ENCODE data around the gene LRRC8B. TPM values are rescaled to one million over a fixed set of nuclear protein-coding genes. Genes with fewer than 3 reads are reported as not detected.

Gene LRRC8B
- total and polyA plus RNA-seq, 2 of the 8 experiments (the other 6 are each of a cell fraction or from before 2014, with no cell fraction given): 18.4 to 29.2 TPM

DNA sequence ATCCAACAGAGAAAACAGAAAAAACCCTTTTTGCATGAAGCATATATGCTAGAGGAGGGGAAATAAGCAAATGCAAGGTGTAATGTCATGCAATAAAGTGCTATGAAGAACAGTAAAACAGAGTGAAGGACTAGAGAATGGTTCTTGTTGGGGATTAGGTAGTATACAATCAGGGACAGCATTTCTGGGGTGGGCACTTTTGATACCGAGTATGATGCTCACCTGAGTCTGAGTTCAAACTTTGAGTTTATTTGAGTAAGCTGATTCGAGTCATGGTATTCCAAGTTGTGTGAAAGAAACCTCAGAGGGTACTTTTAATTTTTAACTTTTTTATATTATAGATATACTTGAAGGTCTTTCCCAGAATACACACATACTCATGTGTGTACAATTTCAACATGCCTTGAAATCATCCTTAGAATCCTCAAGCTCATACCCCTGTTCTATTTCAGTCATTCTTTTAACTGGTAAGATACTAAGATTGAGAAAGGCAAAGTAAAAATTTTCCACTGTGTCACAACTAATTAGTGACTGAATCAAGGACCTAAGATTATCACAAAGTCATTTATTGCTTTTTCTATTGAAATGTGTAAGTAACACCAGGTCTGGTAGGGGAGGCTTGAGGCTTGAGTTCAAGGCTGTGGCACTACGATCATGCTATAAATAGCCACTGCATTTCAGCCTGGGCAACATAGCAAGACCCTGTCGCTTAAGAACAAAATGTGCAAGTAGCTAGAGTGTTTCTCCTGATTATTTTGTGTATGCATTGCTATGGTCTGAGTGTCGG, 12.1 kb downstream of the LRRC8B start:
- Histone ChIP-seq H2AFZ (ENCODE audit: low read length) (no peak overlapping the region), H3K79me1 (ENCODE audit: low read depth, low read length) (peaks cover 9% of the 10 kb centered on the region), H3K9me3 (ENCODE audit: insufficient read depth in 2 of 2, low read depth in 1 of 2, low read length in 1 of 2) (no peaks in the 10 kb centered on the region), H3K79me2 (ENCODE audit: control insufficient read depth in 1 of 2, insufficient read depth in 2 of 2, low read length in 2 of 2) (peaks cover 10 to 90% of the 10 kb centered on the region in 2 experiments), H2BK5ac (ENCODE audit: low read depth, low read length) (no peak overlapping the region), H4K20me1 (replicated peaks in 1 of 2; ENCODE audit: control insufficient read depth in 1 of 2, insufficient read depth in 2 of 2, low read length in 2 of 2) (peaks cover 1 to 3% of the 10 kb centered on the region in 2 experiments), H3K27me3 (replicated peaks in 1 of 4; ENCODE audit: control insufficient read depth in 3 of 4, extremely low read depth in 1 of 4, insufficient read depth in 3 of 4, low read length in 3 of 4) (no peaks in the 10 kb centered on the region), H2BK20ac (ENCODE audit: low read length) (no peak overlapping the region), H4K8ac (ENCODE audit: extremely low read depth, insufficient read depth, low read length) (no peak overlapping the region), H3K4me2 (ENCODE audit: insufficient read depth in 1 of 2, low read depth in 2 of 2, low read length in 2 of 2) (no peak overlapping the region), H2BK120ac (replicated peaks; ENCODE audit: low read depth, low read length) (no peak overlapping the region), H3K18ac (ENCODE audit: extremely low read depth, low read length) (no peak overlapping the region), H3K9ac (replicated peaks in 1 of 4; ENCODE audit: extremely low read depth in 1 of 4, low read depth in 3 of 4, low read length in 3 of 4) (no peak overlapping the region), H3K4me3 (ENCODE audit: extremely low read depth in 1 of 4, insufficient read depth in 2 of 4, low read depth in 3 of 4, low read length in 4 of 4) (no peak overlapping the region), H3K36me3 (ENCODE audit: control insufficient read depth in 2 of 4, insufficient read depth in 4 of 4, low read length in 3 of 4) (no peaks in the 10 kb centered on the region), H4K91ac (replicated peaks; ENCODE audit: insufficient read length, low read length) (no peak overlapping the region), H2BK12ac (ENCODE audit: low read depth, low read length) (no peak overlapping the region), H3K23ac (ENCODE audit: insufficient read length) (no peak overlapping the region), H2BK15ac (ENCODE audit: low read length) (no peak overlapping the region), H4K5ac (ENCODE audit: insufficient read length, low read depth, low read length) (no peak overlapping the region), H3K4ac (replicated peaks; ENCODE audit: insufficient read length, low read depth, low read length) (no peak overlapping the region), H3K23me2 (ENCODE audit: low read depth, low read length) (no peaks in the 10 kb centered on the region), H3K4me1 (replicated peaks in 1 of 4; ENCODE audit: control insufficient read depth in 3 of 4, insufficient read depth in 4 of 4, low read length in 3 of 4) (peaks cover 0 to under 1% (median 0%) of the 10 kb centered on the region in 4 experiments; a peak in 2 of 7 replicates), H2AK5ac (ENCODE audit: low read depth, low read length) (no peak overlapping the region), H3K14ac (ENCODE audit: insufficient read length) (no peak overlapping the region), H3K27ac (ENCODE audit: low read depth, low read length) (no peak overlapping the region), H3K56ac (replicated peaks; ENCODE audit: insufficient read length, low read depth, low read length) (no peak overlapping the region)
- FAIRE-seq (no peak), DNase-seq (ENCODE audit: low read depth in 1 of 2, low spot score in 2 of 2) (no peak)
- TF ChIP-seq POLR2A (IDR thresholded peaks at IDR 0.05; ENCODE audit: control extremely low read depth in 1 of 2, low read depth in 2 of 2, low read length in 2 of 2) (no peak), BRCA1 (IDR thresholded peaks at IDR 0.05; ENCODE audit: low read depth, low read length) (no peak), TCF12 (IDR thresholded peaks at IDR 0.05; ENCODE audit: low read depth, low read length) (no peak), RNF2 (IDR thresholded peaks at IDR 0.05; ENCODE audit: borderline replicate concordance, low read depth, low read length, missing control alignments, poor library complexity, severe bottlenecking) (no peak), EZH2 (IDR thresholded peaks at IDR 0.05; ENCODE audit: low read depth, low read length, severe bottlenecking) (no peak), HDAC2 (IDR thresholded peaks at IDR 0.05; ENCODE audit: borderline replicate concordance in 1 of 2, low read depth in 2 of 2, low read length in 2 of 2) (no peak)
- 87% methylated on average over 5 of the region's 5 CpGs; no CpG with 5 or more reads in 1 of the 2 experiments for WGBS, 2 experiments (ENCODE audit: extremely low coverage in 1 of 2, insufficient coverage in 1 of 2, insufficient read length in 1 of 2, insufficient replicate concordance in 2 of 2, low coverage in 1 of 2, low lambda C conversion rate in 2 of 2, missing lambda C conversion rate in 1 of 2)
- ChIA-PET POLR2A (ENCODE audit: partially characterized antibody) (interaction anchor here (1.0 kb wide), 1 partner anchor 11 kb away, joined by 3 read pairs; no protein-coding TSS in a partner anchor), CTCF (ENCODE audit: partially characterized antibody) (interaction anchor here (0.9 to 1.0 kb wide), 2 partner anchors 16 to 17 kb away, joined by 3 read pairs; no protein-coding TSS in a partner anchor)

Measured in H1 (cell line).